Endometrial microvascular endothelial cells (primary cell): Measurements from ENCODE around the gene SEMA3E. TPM values are rescaled to one million over a fixed set of nuclear protein-coding genes. Genes with fewer than 3 reads are reported as not detected.

Experiments used
- in situ Hi-C: cut with HindIII; loops from 2 replicates; pipeline ENCODE4 v1.10.0; 2017; ENCODE audit warnings: low sequenced_read_pairs, low pct_unique_long_range_greater_than_20kb; ENCODE audit errors: inconsistent ontology term
- total RNA-seq: library from RNA; depleted of rRNA; stranded (reverse); fragments of >200 nt; gene quantifications from one replicate; pipeline ENCODE4 v1.2.3, GENCODE V29; 2015; ENCODE audit errors: inconsistent ontology term

The SEMA3E gene
- total RNA-seq, 1 donor from 2014 or later = under 0.01 TPM

- in situ Hi-C loops = no loop called here
Measured at GRCh38 chr7:83429493-83429892, 219.4 kb downstream of the SEMA3E start.

- in situ Hi-C loops = no loop called here
Measured at GRCh38 chr7:83427884-83428283, 221.1 kb downstream of the SEMA3E start.

GRCh38 chr7:83426325-83426724 lies 222.6 kb downstream of the SEMA3E start:
- in situ Hi-C loops = no loop called here

- in situ Hi-C loops = loop anchor here (25.0 kb wide), 1 partner anchor 243 kb away; no protein-coding TSS in a partner anchor
Measured at GRCh38 chr7:83419013-83419412, 229.9 kb downstream of the SEMA3E start.

GRCh38 chr7:83415840-83416239 lies 233.1 kb downstream of the SEMA3E start:
- in situ Hi-C loops = loop anchor here (25.0 kb wide), 1 partner anchor 246 kb away; no protein-coding TSS in a partner anchor

GRCh38 chr7:83414947-83415346 lies 234.0 kb downstream of the SEMA3E start:
- in situ Hi-C loops = loop anchor here (25.0 kb wide), 1 partner anchor 247 kb away; no protein-coding TSS in a partner anchor

GRCh38 chr7:83413831-83414230 lies 235.1 kb downstream of the SEMA3E start:
- in situ Hi-C loops = loop anchor here (25.0 kb wide), 1 partner anchor 248 kb away; no protein-coding TSS in a partner anchor

- in situ Hi-C loops = loop anchor here (25.0 kb wide), 1 partner anchor 249 kb away; no protein-coding TSS in a partner anchor
Measured at GRCh38 chr7:83413424-83413823, 235.5 kb downstream of the SEMA3E start.

- in situ Hi-C loops = loop anchor here (25.0 kb wide), 1 partner anchor 251 kb away; no protein-coding TSS in a partner anchor
Measured at GRCh38 chr7:83410989-83411591, 237.8 kb downstream of the SEMA3E start.

- in situ Hi-C loops = no loop called here
Measured at GRCh38 chr7:83394776-83395175, 254.2 kb downstream of the SEMA3E start.

GRCh38 chr7:83388436-83388835 lies 260.5 kb downstream of the SEMA3E start:
- in situ Hi-C loops = no loop called here

- in situ Hi-C loops = no loop called here
Measured at GRCh38 chr7:83366629-83367028, 282.3 kb downstream of the SEMA3E start.

GRCh38 chr7:83365746-83366145 lies 283.2 kb downstream of the SEMA3E start:
- in situ Hi-C loops = no loop called here

GRCh38 chr7:83362871-83363550 lies 285.9 kb downstream of the SEMA3E start:
- in situ Hi-C loops = no loop called here

GRCh38 chr7:83359108-83359507 lies 289.8 kb downstream of the SEMA3E start:
- in situ Hi-C loops = no loop called here

- in situ Hi-C loops = no loop called here
Measured at GRCh38 chr7:83355143-83355542, 293.8 kb downstream of the SEMA3E start.

- in situ Hi-C loops = no loop called here
Measured at GRCh38 chr7:83347945-83348444, 300.9 kb downstream of the SEMA3E start.

- in situ Hi-C loops = no loop called here
Measured at GRCh38 chr7:83339907-83340306, 309.0 kb downstream of the SEMA3E start.

GRCh38 chr7:83338277-83338950 lies 310.5 kb downstream of the SEMA3E start:
- in situ Hi-C loops = no loop called here
